ENCODE data around the gene KCNK17.

KCNK17 gene

GRCh38 chr6:39281312-39281980 is 32.8 kb downstream of the KCNK17 start:
- Histone ChIP-seq H3K4me3 (ENCODE audit: low read depth in 1 of 2, low read length in 1 of 2) (no peak overlapping the region), H3K4me1 (ENCODE audit: control insufficient read depth in 1 of 2, insufficient read depth in 1 of 2, low read depth in 1 of 2, low read length in 1 of 2) (no peaks in the 10 kb centered on the region), H3K36me3 (no peaks in the 10 kb centered on the region), H3K27me3 (no peaks in the 10 kb centered on the region), H3K27ac (no peak overlapping the region), H3K9me3 (no peaks in the 10 kb centered on the region)
- TF ChIP-seq CTCF (IDR thresholded peaks at IDR 0.05): no peak

GRCh38 chr6:39280247-39280731 is 33.9 kb downstream of the KCNK17 start:
- H3K27ac ChIP-seq: no peak overlapping the region
- no peak overlapping the region for H3K4me3 ChIP-seq (ENCODE audit: low read depth in 1 of 2, low read length in 1 of 2)
- no peaks in the 10 kb centered on the region for H3K4me1 ChIP-seq (ENCODE audit: control insufficient read depth in 1 of 2, insufficient read depth in 1 of 2, low read depth in 1 of 2, low read length in 1 of 2)
- H3K9me3 ChIP-seq: no peaks in the 10 kb centered on the region
- H3K27me3 ChIP-seq: no peaks in the 10 kb centered on the region
- TF ChIP-seq CTCF (IDR thresholded peaks at IDR 0.05): no peak
- H3K36me3 ChIP-seq: no peaks in the 10 kb centered on the region

- H3K4me3 ChIP-seq (ENCODE audit: low read depth in 1 of 2, low read length in 1 of 2): no peak overlapping the region
- no peaks in the 10 kb centered on the region for H3K4me1 ChIP-seq (ENCODE audit: control insufficient read depth in 1 of 2, insufficient read depth in 1 of 2, low read depth in 1 of 2, low read length in 1 of 2)
- H3K27me3 ChIP-seq: no peaks in the 10 kb centered on the region
- H3K9me3 ChIP-seq: no peaks in the 10 kb centered on the region
- no peak for TF ChIP-seq CTCF (IDR thresholded peaks at IDR 0.05)
- no peak overlapping the region for H3K27ac ChIP-seq
- no peaks in the 10 kb centered on the region for H3K36me3 ChIP-seq
These were observed 34.7 kb downstream of the KCNK17 start for GRCh38 chr6:39279539-39279938.

- H3K4me1 ChIP-seq (ENCODE audit: control insufficient read depth in 1 of 2, insufficient read depth in 1 of 2, low read depth in 1 of 2, low read length in 1 of 2): no peaks in the 10 kb centered on the region
- no peaks in the 10 kb centered on the region for H3K36me3 ChIP-seq
- H3K27ac ChIP-seq: no peak overlapping the region
- no peaks in the 10 kb centered on the region for H3K9me3 ChIP-seq
- TF ChIP-seq CTCF (IDR thresholded peaks at IDR 0.05): no peak
- no peaks in the 10 kb centered on the region for H3K27me3 ChIP-seq
- H3K4me3 ChIP-seq (ENCODE audit: low read depth in 1 of 2, low read length in 1 of 2): no peak overlapping the region
These were observed 37.7 kb downstream of the KCNK17 start for GRCh38 chr6:39276379-39276995.

GRCh38 chr6:39274903-39275302 is 39.3 kb downstream of the KCNK17 start:
- H3K27me3 ChIP-seq: no peaks in the 10 kb centered on the region
- no peaks in the 10 kb centered on the region for H3K9me3 ChIP-seq
- H3K27ac ChIP-seq: no peak overlapping the region
- TF ChIP-seq CTCF (IDR thresholded peaks at IDR 0.05): no peak
- no peak overlapping the region for H3K4me3 ChIP-seq (ENCODE audit: low read depth in 1 of 2, low read length in 1 of 2)
- no peaks in the 10 kb centered on the region for H3K36me3 ChIP-seq
- H3K4me1 ChIP-seq (ENCODE audit: control insufficient read depth in 1 of 2, insufficient read depth in 1 of 2, low read depth in 1 of 2, low read length in 1 of 2): no peaks in the 10 kb centered on the region
